PC-9 (cell line): Measurements from ENCODE around the gene CFAP210. TPM values are rescaled to one million over a fixed set of nuclear protein-coding genes. Genes with fewer than 3 reads are reported as not detected.

Experiments used
- BruUV-seq: library from RNA; stranded (reverse); fragments of 400-500 nt; replicated peaks from 2 replicates; lab custom pipeline; 2021; lab: Mats Ljungman, UMichigan
- CTCF ChIA-PET: fragments of 300-600 bp; sonication (Branson Sonifier 250); formaldehyde crosslinking; loops from one replicate; lab custom pipeline; 2022; ENCODE audit warnings: antibody characterized with exemption; lab: Charles Lee
- POLR2A ChIA-PET: fragments of 300-600 bp; sonication (Branson Sonifier 250); formaldehyde crosslinking; loops from one replicate; lab custom pipeline; 2022; ENCODE audit warnings: antibody characterized with exemption; ENCODE audit not compliant: unreplicated experiment; lab: Charles Lee
- DNase-seq, 2 experiments: peaks; one replicate each; pipeline versions ENCODE4 v3.0.0 to v3.0.0-alpha.2; 2015 to 2022; ENCODE audit warnings: mixed read lengths in 1 of 2
- H2AFZ ChIP-seq: fragments of 200-600 bp; sonication (generic); 2 replicates; pipeline ENCODE4 v1.8.1; 2017; ENCODE audit warnings: antibody characterized with exemption
- H3F3A ChIP-seq: fragments of 200-600 bp; sonication (generic); 2 replicates; pipeline ENCODE4 v1.8.1; 2017; ENCODE audit warnings: antibody characterized with exemption, mild to moderate bottlenecking, low read depth; ENCODE audit not compliant: insufficient read depth
- H3K27ac ChIP-seq: fragments of 200-600 bp; sonication (generic); 2 replicates; pipeline ENCODE4 v1.6.1; 2016; ENCODE audit warnings: mixed run types
- H3K27me3 ChIP-seq: fragments of 200-600 bp; sonication (generic); 2 replicates; pipeline ENCODE4 v1.6.1; 2016; ENCODE audit warnings: low read depth, mixed run types; ENCODE audit not compliant: insufficient read depth
- H3K36me3 ChIP-seq: fragments of 200-600 bp; sonication (generic); 2 replicates; pipeline ENCODE4 v1.6.1; 2016; ENCODE audit warnings: low read depth, mixed run types
- H3K4me1 ChIP-seq: fragments of 200-600 bp; sonication (generic); replicated peaks from 2 replicates; pipeline ENCODE4 v1.6.1; 2016; ENCODE audit warnings: mixed run types; ENCODE audit not compliant: insufficient read depth
- H3K4me2 ChIP-seq: fragments of 200-600 bp; sonication (generic); 2 replicates; pipeline ENCODE4 v1.6.1; 2017; ENCODE audit warnings: mixed run types
- H3K4me3 ChIP-seq: fragments of 200-600 bp; sonication (generic); 2 replicates; pipeline ENCODE4 v1.6.1; 2016; ENCODE audit warnings: mixed run types
- H3K79me2 ChIP-seq: fragments of 200-600 bp; sonication (generic); 2 replicates; pipeline ENCODE4 v1.6.1; 2017; ENCODE audit warnings: low read depth, mixed run types
- H3K9me2 ChIP-seq: fragments of 200-600 bp; sonication (generic); 2 replicates; pipeline ENCODE4 v1.8.1; 2017; ENCODE audit warnings: mild to moderate bottlenecking; ENCODE audit not compliant: insufficient read depth
- H3K9me3 ChIP-seq: fragments of 200-600 bp; sonication (generic); 2 replicates; pipeline ENCODE4 v1.8.1; 2016; ENCODE audit warnings: low read depth; ENCODE audit not compliant: insufficient read depth
- H4K20me1 ChIP-seq: fragments of 200-600 bp; sonication (generic); 2 replicates; pipeline ENCODE4 v1.8.1; 2017; ENCODE audit not compliant: insufficient read depth
- CTCF ChIP-seq: fragments of 200-600 bp; sonication (generic); conservative IDR thresholded peaks from 2 replicates; pipeline ENCODE4 v1.6.1; 2017; ENCODE audit warnings: mixed run types, antibody characterized with exemption, mild to moderate bottlenecking, moderate library complexity
- EZH2 ChIP-seq: fragments of 200-600 bp; sonication (generic); IDR thresholded peaks from 2 replicates; pipeline ENCODE4 v1.8.0; 2017; ENCODE audit warnings: antibody characterized with exemption, low read depth
- intact Hi-C: fragments of 100-400 bp; cut with micrococcal nuclease; formaldehyde crosslinking; loops from one replicate; pipeline ENCODE4 v1.10.0; 2022; ENCODE audit not compliant: unreplicated experiment
- total RNA-seq: library from RNA; stranded (reverse); gene quantifications from 2 replicates; pipeline ENCODE4 v1.2.3, GENCODE V29; 2021

Gene CFAP210
- total RNA-seq, 1 experiment from 2014 or later = 0.96 TPM

DNA sequence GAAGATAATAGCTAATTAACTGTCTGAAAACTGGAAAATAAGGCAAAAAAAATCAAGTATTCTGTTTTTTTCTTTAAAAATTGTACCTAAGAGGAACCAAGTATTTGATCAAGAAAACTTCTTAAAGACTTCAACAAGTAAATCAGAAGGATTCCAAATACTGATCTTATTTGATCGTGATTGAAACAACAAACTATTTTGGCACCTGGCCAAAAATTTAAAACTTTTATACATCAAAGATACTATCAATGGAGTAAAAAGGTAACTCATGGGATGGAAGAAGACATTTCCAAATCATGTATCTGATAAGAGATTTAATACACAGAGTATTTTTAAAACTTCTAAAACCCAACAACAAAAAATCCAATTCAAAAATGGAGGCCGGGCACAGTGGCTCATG is 46.7 kb downstream of the CFAP210 start:
- no peak overlapping the region for H3K4me2 ChIP-seq
- DNase-seq = no peak
- H3K79me2 ChIP-seq = no peaks in the 10 kb centered on the region
- H3K27ac ChIP-seq = no peak overlapping the region
- no peaks in the 10 kb centered on the region for H3K27me3 ChIP-seq
- no TSS peak for BruUV-seq
- no peaks in the 10 kb centered on the region for H3K9me3 ChIP-seq
- CTCF ChIA-PET = no interaction called here
- no peaks in the 10 kb centered on the region for H3F3A ChIP-seq
- no peaks in the 10 kb centered on the region for H3K36me3 ChIP-seq
- H3K9me2 ChIP-seq = no peaks in the 10 kb centered on the region
- no peak overlapping the region for H3K4me3 ChIP-seq
- intact Hi-C loops = no loop called here
- no peaks in the 10 kb centered on the region for H4K20me1 ChIP-seq
- no peaks in the 10 kb centered on the region for H3K4me1 ChIP-seq
- POLR2A ChIA-PET = no interaction called here
- TF ChIP-seq CTCF (no peak), EZH2 (no peak)
- no peak overlapping the region for H2AFZ ChIP-seq

GRCh38 chr2:169644173-169644572 is 50.0 kb downstream of the CFAP210 start:
- CTCF ChIA-PET = interaction anchor here (0.6 kb wide), 1 partner anchor 21 kb away, joined by 4 read pairs; no protein-coding TSS in a partner anchor
- Histone ChIP-seq H3K27me3 (no peaks in the 10 kb centered on the region), H4K20me1 (no peaks in the 10 kb centered on the region), H3K9me2 (no peaks in the 10 kb centered on the region), H3K4me1 (no peaks in the 10 kb centered on the region), H3K9me3 (no peaks in the 10 kb centered on the region), H3K4me2 (no peak overlapping the region), H3K79me2 (no peaks in the 10 kb centered on the region), H3K36me3 (no peaks in the 10 kb centered on the region), H3K4me3 (no peak overlapping the region), H3K27ac (no peak overlapping the region), H2AFZ (no peak overlapping the region), H3F3A (no peaks in the 10 kb centered on the region)
- POLR2A ChIA-PET = no interaction called here
- TF ChIP-seq EZH2 = no peak
- no peak for TF ChIP-seq CTCF
- DNase-seq = no peak
- intact Hi-C loops = no loop called here
- BruUV-seq = no TSS peak

- Histone ChIP-seq H2AFZ (no peak overlapping the region), H3K27ac (no peak overlapping the region), H3K27me3 (no peaks in the 10 kb centered on the region), H3K9me3 (no peaks in the 10 kb centered on the region), H3K4me3 (no peak overlapping the region), H3K79me2 (no peaks in the 10 kb centered on the region), H3K9me2 (no peaks in the 10 kb centered on the region), H4K20me1 (no peaks in the 10 kb centered on the region), H3F3A (no peaks in the 10 kb centered on the region), H3K4me1 (no peaks in the 10 kb centered on the region), H3K36me3 (peaks cover 3% of the 10 kb centered on the region; the same call in 1 of the 2 replicates), H3K4me2 (no peak overlapping the region)
- intact Hi-C loops = no loop called here
- POLR2A ChIA-PET = interaction anchor here (0.7 kb wide), 1 partner anchor 36 kb away, joined by 7 read pairs; no protein-coding TSS in a partner anchor
- CTCF ChIA-PET = no interaction called here
- no peak for TF ChIP-seq EZH2
- TF ChIP-seq CTCF = no peak
- no peak for DNase-seq
- no TSS peak for BruUV-seq
These were observed 52.7 kb downstream of the CFAP210 start for GRCh38 chr2:169641464-169641863.
